ENCODE measurements around the gene CIPC.

Gene CIPC

GRCh38 chr14:77098529-77099353, 683 bp downstream of the CIPC start:
- peak overlapping the region; percentile 78 for H3K4me3 ChIP-seq (ENCODE audit: low read depth, low read length)
- in situ Hi-C loops (cut with HindIII; ENCODE audit: low sequenced_read_pairs) = no loop called here
- no peak for TF ChIP-seq CTCF (IDR thresholded peaks at IDR 0.05; ENCODE audit: low read depth, low read length, missing control alignments)
- no peak for DNase-seq (ENCODE audit: low read depth)

GRCh38 chr14:77099425-77100167, 1.5 kb downstream of the CIPC start:
- peak; percentile 28 for DNase-seq (ENCODE audit: low read depth)
- TF ChIP-seq CTCF (IDR thresholded peaks at IDR 0.05; ENCODE audit: low read depth, low read length, missing control alignments) = no peak
- in situ Hi-C loops (cut with HindIII; ENCODE audit: low sequenced_read_pairs) = no loop called here
- no peak overlapping the region for H3K4me3 ChIP-seq (ENCODE audit: low read depth, low read length)

GRCh38 chr14:77100961-77101360, 2.9 kb downstream of the CIPC start:
- TF ChIP-seq CTCF (IDR thresholded peaks at IDR 0.05; ENCODE audit: low read depth, low read length, missing control alignments) = no peak
- H3K4me3 ChIP-seq (ENCODE audit: low read depth, low read length) = no peak overlapping the region
- DNase-seq (ENCODE audit: low read depth) = no peak
- in situ Hi-C loops (cut with HindIII; ENCODE audit: low sequenced_read_pairs) = no loop called here

GRCh38 chr14:77102154-77102553, 4.1 kb downstream of the CIPC start:
- in situ Hi-C loops (cut with HindIII; ENCODE audit: low sequenced_read_pairs) = no loop called here
- TF ChIP-seq CTCF (IDR thresholded peaks at IDR 0.05; ENCODE audit: low read depth, low read length, missing control alignments) = no peak
- no peak for DNase-seq (ENCODE audit: low read depth)
- H3K4me3 ChIP-seq (ENCODE audit: low read depth, low read length) = no peak overlapping the region

- no peak for DNase-seq (ENCODE audit: low read depth)
- no peak for TF ChIP-seq CTCF (IDR thresholded peaks at IDR 0.05; ENCODE audit: low read depth, low read length, missing control alignments)
- in situ Hi-C loops (cut with HindIII; ENCODE audit: low sequenced_read_pairs) = no loop called here
- no peak overlapping the region for H3K4me3 ChIP-seq (ENCODE audit: low read depth, low read length)
These were observed 5.4 kb downstream of the CIPC start for GRCh38 chr14:77103475-77103874.

- in situ Hi-C loops (cut with HindIII; ENCODE audit: low sequenced_read_pairs) = no loop called here
- no peak for TF ChIP-seq CTCF (IDR thresholded peaks at IDR 0.05; ENCODE audit: low read depth, low read length, missing control alignments)
- DNase-seq (ENCODE audit: low read depth) = no peak
These were observed 5.9 kb downstream of the CIPC start for GRCh38 chr14:77103951-77104350.

More at GRCh38 chr14:77103951-77104350, 5.9 kb downstream of the CIPC start:
- no peak overlapping the region for H3K4me3 ChIP-seq (ENCODE audit: low read depth, low read length)
